Measurements from ENCODE around the gene OPCML.

Gene OPCML

DNA sequence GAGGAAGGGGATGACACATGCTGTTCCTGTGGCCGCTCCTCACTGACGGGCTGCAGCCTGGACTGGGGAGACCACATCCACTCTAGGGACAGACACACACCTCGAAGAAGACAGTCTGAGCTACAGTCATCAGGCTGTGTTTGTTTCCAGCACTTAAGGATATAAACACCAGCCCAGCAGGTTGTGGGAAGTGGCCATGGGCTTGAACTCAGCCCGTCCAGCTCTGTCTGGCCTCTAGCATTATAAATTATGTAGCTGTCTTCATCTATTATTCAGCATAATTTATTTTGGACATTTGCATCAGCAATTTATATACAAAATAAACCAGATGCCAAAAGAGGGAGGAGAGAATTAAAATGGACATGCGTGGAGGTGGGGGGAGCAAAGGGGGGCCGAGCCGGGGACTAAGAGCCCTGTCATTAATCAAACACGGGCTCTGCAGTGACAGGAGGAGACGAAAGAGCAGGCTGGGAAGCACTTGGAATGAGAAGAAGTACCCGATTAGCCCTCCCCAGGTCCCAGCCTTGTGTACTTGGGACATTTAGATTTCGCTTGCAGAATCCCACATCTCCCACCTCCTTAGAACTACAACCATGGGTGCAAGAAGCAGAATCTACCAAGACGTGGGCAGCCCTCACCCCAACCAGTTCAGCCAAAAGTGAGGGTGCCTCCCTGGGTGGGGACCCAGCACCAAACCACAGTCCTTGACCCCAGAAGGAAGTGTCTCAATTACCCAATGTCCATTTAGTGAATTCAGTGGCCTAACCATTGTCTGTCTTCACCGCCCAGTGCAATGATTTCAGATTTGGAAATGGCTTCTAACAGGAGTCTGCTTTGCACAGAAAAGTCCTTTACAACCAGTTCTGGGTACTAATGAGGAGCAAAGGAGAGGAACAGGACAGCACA is 309.6 kb downstream of the OPCML start:
- no peak for DNase-seq (ENCODE audit: low read depth)
- TF ChIP-seq, protein P1, sequence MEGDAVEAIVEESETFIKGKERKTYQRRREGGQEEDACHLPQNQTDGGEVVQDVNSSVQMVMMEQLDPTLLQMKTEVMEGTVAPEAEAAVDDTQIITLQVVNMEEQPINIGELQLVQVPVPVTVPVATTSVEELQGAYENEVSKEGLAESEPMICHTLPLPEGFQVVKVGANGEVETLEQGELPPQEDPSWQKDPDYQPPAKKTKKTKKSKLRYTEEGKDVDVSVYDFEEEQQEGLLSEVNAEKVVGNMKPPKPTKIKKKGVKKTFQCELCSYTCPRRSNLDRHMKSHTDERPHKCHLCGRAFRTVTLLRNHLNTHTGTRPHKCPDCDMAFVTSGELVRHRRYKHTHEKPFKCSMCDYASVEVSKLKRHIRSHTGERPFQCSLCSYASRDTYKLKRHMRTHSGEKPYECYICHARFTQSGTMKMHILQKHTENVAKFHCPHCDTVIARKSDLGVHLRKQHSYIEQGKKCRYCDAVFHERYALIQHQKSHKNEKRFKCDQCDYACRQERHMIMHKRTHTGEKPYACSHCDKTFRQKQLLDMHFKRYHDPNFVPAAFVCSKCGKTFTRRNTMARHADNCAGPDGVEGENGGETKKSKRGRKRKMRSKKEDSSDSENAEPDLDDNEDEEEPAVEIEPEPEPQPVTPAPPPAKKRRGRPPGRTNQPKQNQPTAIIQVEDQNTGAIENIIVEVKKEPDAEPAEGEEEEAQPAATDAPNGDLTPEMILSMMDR (IDR thresholded peaks at IDR 0.05; ENCODE audit: low read length, missing control alignments) = no peak
- no peak overlapping the region for H3K4me3 ChIP-seq (replicated peaks; ENCODE audit: low read depth, low read length)

DNA sequence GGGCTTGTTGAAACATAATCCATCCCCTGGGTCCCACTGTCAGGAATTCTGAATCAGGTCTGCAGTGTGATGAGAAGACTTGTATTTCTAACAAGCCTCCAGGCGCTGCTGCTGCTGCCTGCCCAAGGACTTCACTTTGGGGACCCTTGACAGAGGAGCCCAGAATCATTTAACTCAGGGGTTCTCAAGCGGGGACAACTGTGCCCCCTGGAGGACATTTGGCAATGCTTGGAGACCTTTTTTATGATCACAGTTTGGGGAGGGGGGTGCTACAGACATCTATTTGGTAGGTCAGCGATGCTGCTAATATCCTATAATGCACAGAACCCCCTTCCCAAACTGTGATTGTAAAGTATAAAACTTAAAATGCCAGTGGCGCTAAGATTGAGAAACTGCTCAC is 312.8 kb downstream of the OPCML start:
- DNase-seq (ENCODE audit: low read depth) = no peak
- TF ChIP-seq, protein P1 (IDR thresholded peaks at IDR 0.05; ENCODE audit: low read length, missing control alignments) = no peak
- H3K4me3 ChIP-seq (replicated peaks; ENCODE audit: low read depth, low read length) = no peak overlapping the region

DNA sequence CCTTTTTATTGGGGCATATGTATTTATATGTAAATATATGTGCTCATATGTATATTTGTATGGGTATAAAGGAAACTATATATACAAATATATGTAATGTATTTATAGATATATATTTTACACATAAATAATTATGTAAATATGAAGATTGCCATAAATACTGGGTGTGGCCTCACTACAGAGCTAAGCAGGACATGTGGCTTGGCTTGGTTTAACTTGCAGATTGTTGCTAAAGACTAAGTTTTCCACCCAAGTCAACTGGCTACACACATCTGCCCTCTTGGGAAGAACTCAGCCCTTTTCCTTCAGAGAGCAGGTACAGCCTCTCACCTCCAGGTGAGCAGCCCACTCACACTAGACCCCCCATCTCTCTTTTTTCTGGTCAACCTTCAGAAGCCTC is 315.5 kb downstream of the OPCML start:
- no peak overlapping the region for H3K4me3 ChIP-seq (replicated peaks; ENCODE audit: low read depth, low read length)
- no peak for DNase-seq (ENCODE audit: low read depth)
- TF ChIP-seq, protein P1 (IDR thresholded peaks at IDR 0.05; ENCODE audit: low read length, missing control alignments) = no peak

DNA sequence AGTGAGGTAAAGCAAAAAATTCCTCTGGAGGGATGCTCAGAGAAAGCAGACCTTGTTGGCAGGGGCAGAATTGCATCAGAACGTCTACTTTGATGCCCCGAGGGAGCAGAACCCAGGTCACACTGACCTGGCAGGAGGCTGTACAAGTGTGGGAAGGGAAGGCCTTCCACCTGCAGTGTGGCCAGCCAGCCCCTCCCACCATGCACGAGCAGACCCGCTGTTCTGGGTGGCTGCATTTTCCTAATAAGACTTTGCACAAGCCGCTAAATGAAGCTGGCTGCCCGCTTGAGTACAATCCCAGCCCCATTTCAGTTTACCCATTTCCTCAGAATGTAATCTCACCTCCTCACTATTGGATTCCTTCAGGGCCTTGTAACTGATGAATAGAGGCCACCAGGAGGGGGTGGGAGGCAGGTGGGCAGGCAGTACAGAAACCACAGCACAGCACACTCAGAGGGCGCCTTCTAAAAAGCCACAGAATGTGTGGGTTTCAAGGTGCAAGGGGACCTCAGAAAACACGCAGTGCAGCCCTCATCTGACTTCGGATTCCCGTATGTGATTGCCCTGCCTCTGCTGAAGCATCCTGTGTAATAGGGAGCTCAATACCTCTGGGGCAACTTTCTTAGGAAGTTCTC is 316.6 kb downstream of the OPCML start:
- TF ChIP-seq, protein P1 (IDR thresholded peaks at IDR 0.05; ENCODE audit: low read length, missing control alignments) = no peak
- no peak for DNase-seq (ENCODE audit: low read depth)
- H3K4me3 ChIP-seq (replicated peaks; ENCODE audit: low read depth, low read length) = no peak overlapping the region

DNA sequence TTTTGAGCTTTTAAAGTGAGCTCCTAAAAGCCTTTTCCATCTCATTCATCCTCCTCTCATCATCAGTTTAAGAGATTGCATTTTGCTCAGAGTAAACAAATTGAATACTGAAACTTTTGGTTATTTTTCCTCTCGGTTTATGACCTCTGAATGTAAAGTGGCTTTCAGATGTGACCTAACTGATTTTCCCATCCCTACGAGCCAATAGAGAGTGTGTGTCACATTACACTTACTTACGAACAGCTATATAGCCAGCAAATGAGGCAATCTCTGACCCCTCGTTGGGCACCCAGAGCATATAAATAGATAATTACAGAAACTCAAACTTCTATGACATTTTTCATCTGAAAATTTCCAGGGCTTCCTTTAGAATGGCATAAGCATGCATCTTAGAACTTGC is 317.7 kb downstream of the OPCML start:
- H3K4me3 ChIP-seq (replicated peaks; ENCODE audit: low read depth, low read length) = no peak overlapping the region
- no peak for DNase-seq (ENCODE audit: low read depth)

DNA sequence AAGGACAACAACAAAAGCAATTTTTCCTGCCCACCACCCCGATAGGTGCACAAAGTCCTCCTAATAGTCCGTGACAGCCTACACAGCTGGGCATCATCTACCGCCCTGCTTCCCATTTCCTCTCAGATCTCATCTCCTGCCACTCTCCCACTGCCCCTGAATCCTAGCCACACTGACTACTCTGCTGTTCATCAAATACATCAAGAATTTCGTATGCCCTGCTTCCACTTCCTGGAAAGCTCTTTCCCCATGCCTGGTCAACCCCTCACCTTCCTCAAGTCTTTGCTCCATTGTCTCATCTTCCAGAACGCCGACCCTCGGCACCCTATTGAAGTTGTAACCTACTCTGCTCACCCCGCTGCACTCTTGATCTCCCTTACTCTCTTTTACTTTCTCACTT is 320.1 kb downstream of the OPCML start:
- H3K4me3 ChIP-seq (replicated peaks; ENCODE audit: low read depth, low read length) = no peak overlapping the region
- TF ChIP-seq, protein P1 (IDR thresholded peaks at IDR 0.05; ENCODE audit: low read length, missing control alignments) = no peak
- no peak for DNase-seq (ENCODE audit: low read depth)

More for the DNA sequence above, 317.7 kb downstream of the OPCML start:
- TF ChIP-seq, protein P1 (IDR thresholded peaks at IDR 0.05; ENCODE audit: low read length, missing control alignments) = no peak
